ENCODE data around the gene CHIT1. TPM values are rescaled to one million over a fixed set of nuclear protein-coding genes. Genes with fewer than 3 reads are reported as not detected.
"Not testable (repeated sequence)": the region's sequence is repeated elsewhere in the genome, so short reads cannot be mapped to it uniquely, and the experiment has no call there.

CHIT1 gene
- total RNA-seq, 1 donor = under 0.01 TPM

DNA sequence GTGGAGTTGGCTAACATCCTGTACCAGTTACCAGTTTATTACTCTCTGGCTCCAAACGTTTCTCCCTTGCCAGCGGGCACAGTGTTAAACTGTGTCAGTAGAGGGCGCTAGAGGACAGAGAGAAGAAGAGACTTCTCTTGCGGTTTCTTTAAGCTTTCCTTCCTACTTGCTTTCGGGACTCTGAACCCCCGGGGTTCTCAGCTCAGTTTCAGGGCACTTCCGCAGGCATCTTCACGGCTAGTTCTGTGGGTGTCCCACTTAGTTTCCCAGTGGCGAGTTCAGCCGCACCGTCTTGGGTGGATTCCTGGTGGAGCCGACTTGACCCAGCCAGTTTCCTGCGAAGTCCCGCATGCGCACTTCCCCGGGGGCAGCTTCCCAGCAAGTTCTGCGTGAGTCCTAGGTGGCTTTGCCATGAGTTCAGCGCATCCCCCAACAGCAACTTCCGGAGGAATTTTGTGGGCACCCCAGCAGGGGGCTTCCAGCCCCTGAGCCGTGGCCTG is 37.9 kb upstream of the CHIT1 start:
- peak in 2 of 3 donors; percentile 84 to 95 for DNase-seq (ENCODE audit: low read depth in 2 of 3, low spot score in 2 of 3)

DNA sequence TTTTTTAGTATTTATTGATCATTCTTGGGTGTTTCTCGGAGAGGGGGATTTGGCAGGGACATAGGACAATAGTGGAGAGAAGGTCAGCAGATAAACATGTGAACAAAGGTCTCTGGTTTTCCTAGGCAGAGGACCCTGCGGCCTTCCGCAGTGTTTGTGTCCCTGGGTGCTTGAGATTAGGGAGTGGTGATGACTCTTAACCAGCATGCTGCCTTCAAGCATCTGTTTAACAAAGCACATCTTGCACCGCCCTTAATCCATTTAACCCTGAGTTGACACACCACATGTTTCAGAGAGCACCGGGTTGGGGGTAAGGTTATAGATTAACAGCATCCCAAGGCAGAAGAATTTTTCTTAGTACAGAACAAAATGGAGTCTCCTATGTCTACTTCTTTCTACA is 36.7 kb upstream of the CHIT1 start:
- DNase-seq (ENCODE audit: low read depth in 2 of 3, low spot score in 2 of 3) = not testable (repeated sequence)

DNA sequence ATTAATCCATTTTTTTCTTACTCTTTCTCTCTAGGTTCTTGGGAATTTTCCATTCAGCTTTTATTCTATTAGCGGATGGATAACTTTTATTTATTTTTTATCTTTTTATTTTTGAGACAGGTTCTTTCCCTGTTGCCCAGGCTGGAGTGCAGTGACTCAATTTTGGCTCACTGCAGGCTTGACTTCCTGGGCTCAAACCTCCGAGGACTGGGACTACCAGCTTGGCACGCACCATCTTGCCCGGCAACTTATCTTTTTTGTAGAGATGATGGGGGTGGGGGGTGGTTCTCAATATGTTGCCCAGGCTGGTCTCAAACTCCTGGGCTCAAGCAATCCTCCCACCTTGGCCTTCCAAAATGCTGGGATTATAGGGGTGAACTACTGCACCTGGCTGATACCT is 36.1 kb upstream of the CHIT1 start:
- DNase-seq (ENCODE audit: low read depth in 2 of 3, low spot score in 2 of 3) = no peak

DNA sequence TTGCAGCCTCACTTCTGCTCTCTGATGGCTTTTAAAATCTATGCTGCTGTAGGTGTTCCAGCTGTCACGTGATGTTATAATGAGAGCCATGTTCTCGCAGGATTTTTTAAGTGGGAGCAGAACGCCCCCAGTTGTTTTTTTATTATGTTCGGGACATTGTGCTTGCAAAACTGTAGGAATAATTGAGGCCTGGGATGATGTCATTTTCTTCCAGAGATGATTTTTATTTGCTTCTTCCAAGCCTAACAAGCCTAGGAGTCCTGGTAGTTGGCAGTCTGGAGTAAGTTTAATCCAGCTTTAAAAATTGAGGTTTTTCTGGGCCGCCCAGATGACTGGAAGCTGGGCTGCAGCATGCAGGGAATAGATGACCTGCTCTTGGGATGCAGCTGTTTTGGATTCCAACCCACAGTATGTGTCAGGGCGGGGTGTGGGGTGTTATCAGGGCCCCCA is 34.6 kb upstream of the CHIT1 start:
- no peak for DNase-seq (ENCODE audit: low read depth in 2 of 3, low spot score in 2 of 3)

DNA sequence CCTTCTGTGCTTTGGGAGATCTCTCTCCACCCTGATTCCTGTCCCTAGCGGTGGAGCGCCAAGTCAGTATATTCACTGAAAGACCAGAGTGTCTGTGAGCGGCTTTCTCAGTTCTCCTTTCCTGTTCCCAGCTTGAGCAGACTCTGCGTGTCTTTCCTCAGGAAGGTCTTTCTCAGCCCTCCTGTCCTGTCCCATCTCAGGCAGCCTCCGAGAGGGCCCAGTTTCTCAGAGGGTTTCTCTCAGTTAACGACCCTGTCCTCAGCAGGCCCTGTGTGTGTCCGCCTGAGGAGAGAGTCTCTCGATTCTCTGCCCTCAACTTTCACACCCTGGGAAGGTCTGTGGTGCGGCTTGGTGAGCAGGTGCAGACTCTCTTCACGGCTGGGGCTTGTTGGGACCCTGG is 34.0 kb upstream of the CHIT1 start:
- DNase-seq (ENCODE audit: low read depth in 2 of 3, low spot score in 2 of 3) = no peak

DNA sequence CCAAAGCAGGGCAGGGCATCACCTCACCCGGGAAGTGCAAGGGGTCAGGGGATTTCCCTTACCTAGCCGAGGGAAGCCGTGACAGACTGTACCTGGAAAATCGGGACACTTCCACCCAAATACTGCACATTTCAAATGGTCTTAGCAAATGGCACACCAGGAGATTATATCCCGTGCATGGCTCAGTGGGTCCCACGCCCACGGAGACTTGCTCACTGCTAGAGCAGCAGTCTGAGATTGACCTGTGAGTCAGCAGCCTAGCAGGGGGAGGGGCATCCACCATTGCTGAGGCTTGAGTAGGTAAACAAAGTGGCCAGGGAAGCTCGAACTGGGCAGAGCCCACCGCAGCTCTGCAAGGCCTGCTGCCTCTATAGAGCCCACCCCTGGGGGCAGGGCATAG is 27.2 kb upstream of the CHIT1 start:
- DNase-seq (ENCODE audit: low read depth in 2 of 3, low spot score in 2 of 3) = not testable (repeated sequence)

DNA sequence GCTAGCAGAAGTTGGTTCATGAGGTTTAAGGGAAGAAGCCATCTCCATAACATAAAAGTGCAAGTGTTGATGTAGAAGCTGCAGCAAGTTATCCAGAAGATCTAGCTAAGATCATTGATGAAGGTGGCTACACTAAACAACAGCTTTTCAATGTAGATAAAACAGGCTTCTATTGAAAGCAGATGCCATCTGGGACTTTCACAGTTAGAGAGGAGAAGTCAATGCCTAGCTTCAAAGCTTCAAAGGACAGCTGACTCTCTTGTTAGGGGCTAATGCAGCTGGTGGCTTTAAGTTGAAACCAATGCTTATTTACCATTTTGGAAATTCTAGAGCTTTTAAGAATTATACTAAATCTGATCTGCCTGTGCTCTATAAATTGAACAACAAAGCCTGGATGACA is 25.3 kb upstream of the CHIT1 start:
- DNase-seq (ENCODE audit: low read depth in 2 of 3, low spot score in 2 of 3) = not testable (repeated sequence)

DNA sequence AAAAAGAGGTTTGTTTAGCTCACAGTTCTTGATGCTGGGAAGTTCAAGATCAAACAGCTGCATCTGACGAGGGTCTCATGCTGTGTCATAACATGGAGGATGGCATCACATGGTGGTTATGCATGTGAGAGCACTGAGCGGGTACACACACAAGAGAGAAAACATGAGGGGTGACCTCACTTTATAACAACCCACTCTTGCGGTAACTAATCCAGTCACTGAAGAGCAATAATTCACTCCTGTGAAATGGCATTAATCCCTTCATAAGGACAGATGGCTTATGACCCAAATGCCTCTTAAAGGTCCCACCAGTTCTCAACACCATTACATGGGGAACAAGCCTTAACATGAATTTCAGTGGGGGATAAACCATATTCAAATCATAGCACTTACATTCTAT is 23.2 kb upstream of the CHIT1 start:
- no peak for DNase-seq (ENCODE audit: low read depth in 2 of 3, low spot score in 2 of 3)

DNA sequence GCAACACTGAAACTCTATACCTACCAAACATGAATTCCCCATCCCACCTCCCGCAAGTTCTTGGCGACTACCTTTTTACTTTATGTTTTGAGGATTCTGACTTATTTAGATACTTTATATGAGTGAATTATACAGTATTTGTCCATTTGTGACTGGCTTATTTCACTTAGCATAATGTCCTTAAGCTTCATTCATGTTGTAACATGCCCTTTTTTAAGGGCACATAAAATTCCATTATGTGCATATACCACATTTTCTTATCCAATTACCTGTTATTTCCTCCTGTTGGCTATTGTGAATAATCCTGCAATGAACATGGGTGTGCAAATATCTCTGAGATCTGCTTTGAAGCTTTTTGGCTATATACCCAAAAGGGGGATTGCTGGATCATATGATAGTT is 22.0 kb upstream of the CHIT1 start:
- DNase-seq (ENCODE audit: low read depth in 2 of 3, low spot score in 2 of 3) = no peak

DNA sequence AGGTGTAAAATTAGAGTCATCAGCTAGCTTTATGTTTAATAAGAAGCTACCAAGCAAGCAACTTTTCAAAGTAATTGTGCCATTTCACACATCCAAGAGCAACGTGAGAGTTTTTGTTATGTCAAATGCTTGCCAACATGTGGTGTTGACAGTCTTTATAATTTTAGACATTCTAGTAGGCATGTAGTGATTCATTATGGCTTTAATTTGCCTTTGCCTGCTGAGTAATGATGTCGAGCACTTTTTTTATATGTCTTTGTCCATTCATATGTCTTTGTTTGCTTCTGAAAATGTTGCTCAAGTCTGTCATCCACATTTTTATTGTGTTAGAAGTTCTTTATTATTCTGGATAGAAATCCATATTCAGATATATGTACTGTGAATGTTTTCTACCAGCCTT is 21.4 kb upstream of the CHIT1 start:
- DNase-seq (ENCODE audit: low read depth in 2 of 3, low spot score in 2 of 3) = no peak

DNA sequence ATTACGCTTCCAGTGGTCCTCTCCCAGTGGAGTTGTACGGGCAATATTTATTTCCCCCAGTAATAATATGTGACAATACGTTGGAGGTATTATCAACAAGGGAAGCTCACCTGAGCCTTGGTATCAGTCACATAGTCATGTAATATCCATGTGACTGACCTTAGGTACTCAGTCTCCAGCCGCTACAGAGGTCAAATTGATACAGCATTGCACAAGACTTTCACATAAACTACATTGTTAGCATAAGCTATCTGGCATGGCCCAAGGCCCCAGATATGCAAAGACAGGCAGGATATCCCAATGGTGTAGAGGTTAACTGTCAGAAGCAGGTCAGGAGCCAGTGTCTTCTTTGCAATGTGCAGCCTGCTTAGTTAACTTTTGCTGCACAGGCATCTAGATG is 15.3 kb upstream of the CHIT1 start:
- DNase-seq (ENCODE audit: low read depth in 2 of 3, low spot score in 2 of 3) = no peak

DNA sequence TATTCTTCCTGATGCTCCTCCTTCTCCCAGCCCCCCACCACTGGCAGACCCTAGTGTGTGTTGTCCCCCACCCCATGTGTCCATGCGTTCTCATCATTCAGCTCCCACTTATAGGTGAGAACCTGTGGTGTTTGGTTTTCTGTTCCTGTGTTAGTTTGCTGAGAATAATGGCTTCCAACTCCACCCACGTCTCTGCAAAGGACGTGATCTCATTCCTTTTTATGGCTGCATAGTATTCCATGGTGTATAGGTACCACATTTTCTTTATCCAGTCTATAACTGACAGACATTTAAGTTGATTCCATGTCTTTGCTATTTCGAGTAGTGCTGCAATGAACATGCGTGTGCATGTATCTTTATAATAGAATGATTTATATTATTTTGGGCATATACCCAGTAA is 12.2 kb upstream of the CHIT1 start:
- DNase-seq (ENCODE audit: low read depth in 2 of 3, low spot score in 2 of 3) = not testable (repeated sequence)

DNA sequence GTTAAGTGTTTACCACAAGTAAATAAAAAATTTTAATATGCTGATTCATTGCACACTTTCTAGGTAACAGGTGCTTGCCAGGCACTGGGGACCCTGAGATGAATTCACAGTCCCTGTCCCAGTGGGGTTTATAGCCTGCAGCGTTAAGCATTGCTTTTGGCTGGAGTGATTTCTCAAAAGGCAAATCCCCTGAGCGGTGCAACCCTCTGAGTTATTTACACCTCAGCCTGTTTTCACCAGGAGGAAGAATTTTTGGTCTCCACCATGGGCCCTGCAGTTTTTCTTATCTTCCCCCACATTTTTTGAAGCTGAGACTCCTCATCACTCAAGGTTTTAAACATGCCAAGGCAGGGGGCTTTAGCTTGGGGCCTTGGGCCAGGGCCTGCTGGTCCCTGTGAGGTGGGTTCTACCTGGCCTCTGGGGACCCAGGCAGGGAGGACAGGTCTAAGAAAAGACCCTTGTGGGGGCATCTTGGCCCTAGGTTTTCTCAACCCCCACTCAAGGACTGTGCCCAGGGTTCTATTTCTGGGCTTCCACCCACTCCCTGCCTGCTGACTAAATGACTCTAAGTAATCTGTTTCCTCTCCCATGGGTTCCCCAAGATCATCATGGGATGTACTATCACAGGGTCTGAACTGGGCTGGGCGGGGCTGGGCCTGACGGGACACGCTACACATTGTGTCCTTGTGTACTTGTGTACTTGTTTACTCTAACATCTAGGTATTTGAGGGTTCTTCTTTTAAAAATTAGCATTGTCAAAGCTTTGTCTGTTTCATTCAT is 10.2 kb upstream of the CHIT1 start:
- no peak for DNase-seq (ENCODE audit: low read depth in 2 of 3, low spot score in 2 of 3)

DNA sequence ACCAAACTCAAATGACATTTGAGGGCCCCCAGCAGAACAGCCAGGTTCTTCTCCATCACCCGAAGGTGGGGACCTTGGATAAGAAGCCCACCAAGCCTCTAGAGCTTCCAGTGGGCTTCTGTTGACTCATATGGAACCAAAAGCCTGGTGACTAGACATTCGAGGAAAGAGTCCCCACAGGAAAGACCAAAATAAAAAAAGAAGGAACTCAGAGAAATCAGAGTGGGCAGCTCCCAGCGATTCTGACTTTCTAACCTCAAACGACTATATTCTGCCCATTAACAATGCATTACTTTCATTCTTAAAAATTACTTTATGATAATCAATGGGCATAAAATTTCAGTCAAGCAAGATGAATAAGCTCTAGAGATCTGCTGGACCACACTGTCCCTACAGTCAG is 9.6 kb upstream of the CHIT1 start:
- DNase-seq (ENCODE audit: low read depth in 2 of 3, low spot score in 2 of 3) = no peak

DNA sequence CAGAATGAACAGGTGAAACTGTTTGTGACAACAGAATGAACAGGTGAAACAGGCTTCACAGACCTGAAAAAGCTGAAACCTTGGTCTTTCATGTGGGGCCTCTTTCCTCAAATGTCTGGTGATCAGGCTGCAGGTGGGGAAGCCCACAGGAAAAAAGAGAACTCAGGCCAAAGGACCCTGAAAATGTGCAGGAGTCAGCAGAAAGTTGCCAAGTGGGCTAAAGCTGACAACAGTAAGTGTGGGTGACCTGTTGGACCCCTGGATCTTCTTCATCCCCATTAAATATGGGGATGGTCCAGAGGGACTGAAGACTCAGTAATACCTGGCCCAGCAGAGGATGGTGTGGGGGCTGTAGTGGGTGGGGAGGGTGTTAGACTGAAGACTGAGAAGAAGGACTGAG is 9.1 kb upstream of the CHIT1 start:
- DNase-seq (ENCODE audit: low read depth in 2 of 3, low spot score in 2 of 3) = no peak

DNA sequence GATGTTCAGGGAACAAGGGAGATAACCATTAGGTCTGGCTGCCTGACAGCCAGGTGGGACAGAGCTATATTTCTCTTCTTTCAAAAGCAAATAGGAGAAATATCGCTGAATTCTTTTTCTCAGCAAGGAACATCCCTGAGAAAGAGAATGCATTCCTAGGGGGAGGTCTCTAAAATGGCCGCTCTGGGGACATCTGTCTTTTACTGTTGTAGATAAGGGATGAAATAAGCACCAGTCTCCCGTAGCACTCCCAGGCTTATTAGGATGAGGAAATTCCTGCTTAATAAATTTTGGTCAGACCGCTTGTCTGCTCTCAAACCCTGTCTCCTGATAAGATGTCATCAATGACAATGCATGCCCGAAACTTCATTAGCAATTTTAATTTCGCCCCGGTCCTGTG is 5.4 kb upstream of the CHIT1 start:
- not testable (repeated sequence) for DNase-seq (ENCODE audit: low read depth in 2 of 3, low spot score in 2 of 3)

DNA sequence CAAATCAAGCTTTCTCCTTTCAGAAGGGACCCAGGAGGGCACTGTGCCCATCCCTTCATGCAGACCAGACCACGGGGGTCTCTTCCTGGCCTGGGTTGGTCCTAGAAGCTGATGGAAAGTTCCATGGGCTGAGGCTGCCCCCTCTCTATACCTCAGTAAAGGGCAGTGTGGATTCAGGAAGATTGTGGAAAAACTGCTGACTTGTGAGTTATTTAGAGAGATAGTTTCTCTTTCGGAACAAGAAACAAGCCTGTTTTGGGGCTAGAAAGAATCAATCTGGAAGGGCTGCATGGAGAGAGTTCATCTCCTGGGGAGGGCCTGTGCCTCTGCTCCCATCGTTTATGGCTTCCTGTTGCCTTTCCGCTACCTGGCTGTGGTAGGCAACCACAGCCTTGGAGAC is 803 bp downstream of the CHIT1 start:
- no peak for DNase-seq (ENCODE audit: low read depth in 2 of 3, low spot score in 2 of 3)

DNA sequence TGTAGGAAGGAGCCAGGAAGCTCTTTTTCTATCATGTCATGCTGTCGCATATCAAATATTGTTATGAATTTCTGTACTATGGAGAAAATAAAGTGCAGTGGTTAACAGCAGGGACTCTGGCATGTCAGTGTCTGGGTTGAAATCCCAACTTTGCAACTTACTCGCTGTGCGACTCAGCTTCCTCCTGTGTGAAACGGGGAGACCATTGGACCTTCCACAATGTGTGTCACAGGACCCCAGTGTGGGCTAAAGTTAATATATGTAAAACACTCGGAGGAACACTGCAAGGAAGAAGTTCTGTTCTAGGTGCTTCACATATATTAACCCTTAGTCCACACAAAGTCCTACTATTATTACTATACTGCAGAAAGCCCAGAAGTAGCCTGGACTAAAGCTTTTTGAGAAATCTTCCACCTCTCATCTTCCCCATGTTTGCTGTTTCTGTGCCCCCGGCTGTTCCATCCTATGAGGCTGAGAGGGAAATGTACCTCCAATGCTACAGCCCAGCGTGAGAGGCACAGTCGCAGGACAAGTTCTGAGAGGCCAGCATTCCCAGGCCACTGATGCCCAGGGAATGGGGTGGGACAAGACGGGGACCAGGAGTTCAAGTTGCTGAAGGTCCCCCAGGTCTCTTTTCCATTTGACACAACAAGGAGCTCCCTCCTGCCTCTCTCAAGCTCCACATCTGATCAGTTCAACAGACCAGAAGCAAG is 1.9 kb downstream of the CHIT1 start:
- DNase-seq (ENCODE audit: low read depth in 2 of 3, low spot score in 2 of 3) = no peak

DNA sequence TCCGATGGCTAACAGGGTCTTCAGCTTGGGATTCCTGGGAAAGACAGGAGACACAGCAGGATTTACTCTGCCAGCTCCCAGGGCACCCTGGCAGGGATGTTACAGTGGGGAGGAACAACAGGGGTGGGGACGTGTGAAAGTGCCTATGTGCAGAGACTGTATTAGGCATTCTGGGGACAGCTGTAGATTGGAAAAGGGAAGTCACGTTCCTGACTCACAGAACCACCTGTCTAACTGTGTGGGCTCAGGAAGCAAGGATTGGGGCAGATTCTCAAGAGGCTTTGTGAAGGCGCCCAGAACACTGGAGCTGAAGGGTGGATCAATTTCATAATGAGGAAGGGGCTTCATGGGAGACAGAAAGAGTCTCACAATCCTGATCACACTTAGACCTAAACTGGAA is 4.4 kb downstream of the CHIT1 start:
- DNase-seq (ENCODE audit: low read depth in 2 of 3, low spot score in 2 of 3) = peak in 2 of 3 donors; percentile 18 to 21

DNA sequence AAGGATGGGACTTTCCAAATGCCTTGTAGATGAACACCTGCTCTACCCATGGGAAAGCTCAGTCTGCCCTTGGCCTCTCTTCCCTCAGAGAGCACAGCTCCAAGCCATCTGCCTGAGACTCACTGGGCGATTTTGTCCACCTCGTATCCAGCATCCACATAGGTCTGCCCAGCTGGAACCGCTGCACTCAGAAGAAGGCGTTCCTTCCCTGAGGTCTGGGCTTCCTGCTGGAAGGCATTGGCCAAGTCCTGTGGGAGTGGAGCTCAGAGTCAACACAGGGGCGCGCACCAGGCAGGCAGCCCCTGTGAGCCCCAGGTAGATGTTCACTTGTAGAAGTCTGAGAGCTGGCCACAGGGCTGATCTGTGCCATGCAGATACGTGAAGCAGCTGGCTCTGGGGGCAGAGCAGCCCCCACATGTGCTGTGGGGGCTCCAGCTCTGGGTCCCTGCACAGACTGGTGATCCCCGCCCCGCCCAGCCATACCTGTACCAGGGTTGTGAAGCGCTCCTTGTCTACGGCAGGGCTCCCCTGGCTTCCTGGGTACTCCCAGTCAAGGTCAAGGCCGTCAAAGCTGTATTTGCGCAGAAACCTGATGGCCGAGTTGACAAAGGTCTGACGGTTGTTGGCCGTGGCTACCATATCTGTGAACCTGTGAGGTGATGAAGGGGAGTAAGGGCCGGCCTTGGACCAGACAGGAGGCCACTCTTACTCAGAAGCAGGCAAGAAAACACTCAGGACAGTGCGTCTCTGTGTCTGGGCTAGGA is 6.3 kb downstream of the CHIT1 start:
- no peak for DNase-seq (ENCODE audit: low read depth in 2 of 3, low spot score in 2 of 3)

DNA sequence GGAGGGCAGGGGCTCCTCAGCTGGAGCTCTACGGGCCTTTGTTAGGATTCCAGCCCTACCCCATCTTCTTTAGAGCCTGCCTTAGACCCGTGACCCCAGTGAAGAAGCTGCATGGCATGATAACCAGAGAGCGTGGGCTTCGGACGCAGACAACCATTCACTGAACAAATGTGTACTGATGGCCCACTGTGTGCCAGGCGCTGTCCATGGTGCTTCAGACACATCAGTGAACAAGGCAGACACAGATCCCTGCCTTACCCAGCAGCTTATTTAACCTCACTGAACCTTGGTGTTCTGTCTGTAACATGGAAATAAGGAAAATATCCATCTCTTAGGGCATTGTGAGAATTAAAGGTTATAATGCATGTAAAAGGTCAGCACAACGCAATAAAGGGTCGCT is 9.5 kb downstream of the CHIT1 start:
- no peak for DNase-seq (ENCODE audit: low read depth in 2 of 3, low spot score in 2 of 3)
